Activated CD4-positive, alpha-beta T cell treated with anti-CD3 and anti-CD28 coated beads, Interleukin-2, amount 50 U/mL, for 1 hour (primary cell): ENCODE measurements around the gene CDHR5.
"Not testable (repeated sequence)": the region's sequence is repeated elsewhere in the genome, so short reads cannot be mapped to it uniquely, and the experiment has no call there.

Source experiments
- DNase-seq: peaks from one replicate; pipeline ENCODE4 v3.0.0-alpha.2; 2020

Gene CDHR5, protein sequence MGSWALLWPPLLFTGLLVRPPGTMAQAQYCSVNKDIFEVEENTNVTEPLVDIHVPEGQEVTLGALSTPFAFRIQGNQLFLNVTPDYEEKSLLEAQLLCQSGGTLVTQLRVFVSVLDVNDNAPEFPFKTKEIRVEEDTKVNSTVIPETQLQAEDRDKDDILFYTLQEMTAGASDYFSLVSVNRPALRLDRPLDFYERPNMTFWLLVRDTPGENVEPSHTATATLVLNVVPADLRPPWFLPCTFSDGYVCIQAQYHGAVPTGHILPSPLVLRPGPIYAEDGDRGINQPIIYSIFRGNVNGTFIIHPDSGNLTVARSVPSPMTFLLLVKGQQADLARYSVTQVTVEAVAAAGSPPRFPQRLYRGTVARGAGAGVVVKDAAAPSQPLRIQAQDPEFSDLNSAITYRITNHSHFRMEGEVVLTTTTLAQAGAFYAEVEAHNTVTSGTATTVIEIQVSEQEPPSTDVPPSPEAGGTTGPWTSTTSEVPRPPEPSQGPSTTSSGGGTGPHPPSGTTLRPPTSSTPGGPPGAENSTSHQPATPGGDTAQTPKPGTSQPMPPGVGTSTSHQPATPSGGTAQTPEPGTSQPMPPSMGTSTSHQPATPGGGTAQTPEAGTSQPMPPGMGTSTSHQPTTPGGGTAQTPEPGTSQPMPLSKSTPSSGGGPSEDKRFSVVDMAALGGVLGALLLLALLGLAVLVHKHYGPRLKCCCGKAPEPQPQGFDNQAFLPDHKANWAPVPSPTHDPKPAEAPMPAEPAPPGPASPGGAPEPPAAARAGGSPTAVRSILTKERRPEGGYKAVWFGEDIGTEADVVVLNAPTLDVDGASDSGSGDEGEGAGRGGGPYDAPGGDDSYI

DNA sequence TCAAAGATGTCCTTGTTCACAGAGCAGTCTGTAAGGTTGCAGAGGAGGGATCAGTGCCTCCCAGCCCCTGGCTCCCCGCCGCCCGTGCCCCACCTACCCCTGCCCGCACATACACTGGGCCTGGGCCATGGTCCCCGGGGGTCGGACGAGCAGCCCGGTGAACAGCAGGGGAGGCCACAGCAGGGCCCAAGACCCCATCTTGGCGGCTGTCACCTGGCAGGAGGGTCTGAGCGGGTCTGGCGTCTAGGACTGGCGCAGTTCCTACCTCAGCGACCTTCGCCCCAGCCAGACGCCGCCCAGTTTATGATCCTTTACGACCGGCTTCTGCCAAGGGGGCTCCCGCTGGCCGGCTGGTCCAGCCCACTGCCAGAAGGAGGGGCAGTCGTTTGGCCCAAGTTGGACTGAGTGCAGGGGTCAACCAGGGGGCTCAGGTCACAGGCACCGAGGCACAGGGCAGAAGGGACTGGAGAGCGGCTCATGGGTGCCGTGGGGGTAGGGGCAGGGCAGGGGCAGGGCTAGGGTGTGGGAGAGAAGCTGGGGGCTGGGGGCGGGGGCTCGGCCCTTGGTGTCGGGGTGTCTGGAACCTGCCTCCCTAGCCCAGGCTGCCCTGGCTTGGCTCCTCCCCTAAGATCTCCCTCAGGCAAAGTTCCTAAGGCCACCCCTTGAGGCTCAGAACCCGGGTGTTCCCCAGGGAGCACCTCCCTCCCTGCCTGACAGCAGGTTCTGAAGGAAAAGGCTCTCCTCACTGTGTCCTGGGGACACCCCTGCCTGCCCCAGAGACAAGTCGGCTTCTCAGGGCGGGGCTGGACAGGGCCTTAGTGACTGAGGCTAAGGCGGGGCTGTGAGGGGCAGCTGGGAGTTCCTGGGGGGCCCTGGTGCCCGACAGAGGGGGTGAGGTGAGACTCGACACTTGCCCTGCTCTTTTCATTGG is at the start of gene CDHR5:
TSS of gene CDHR5 (minus strand) at position 251 of the 931 bp plus-strand sequence. CDS start at position 198, 53 bp downstream.
- no peak for DNase-seq

DNA sequence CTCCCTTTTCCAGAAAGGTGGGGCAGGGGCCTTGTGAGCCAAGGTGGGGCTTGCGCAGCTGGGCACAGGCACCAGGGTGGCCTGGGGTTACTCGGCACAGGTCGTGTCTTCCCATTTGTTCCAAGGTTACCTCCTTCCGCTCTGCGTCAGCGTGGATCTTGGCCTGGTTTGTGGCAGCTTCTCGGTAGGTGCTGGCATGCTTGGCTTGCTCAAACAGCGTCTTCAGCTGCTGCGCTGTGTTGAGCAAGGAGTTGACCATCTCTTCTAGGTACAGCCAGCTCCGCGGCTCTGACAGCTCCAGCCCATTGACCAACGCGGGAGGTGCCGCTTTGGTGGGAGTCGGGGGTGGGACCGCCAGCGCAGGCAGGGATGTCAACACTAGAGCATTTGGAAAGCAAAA is 49.7 kb upstream of the CDHR5 start:
- no peak for DNase-seq

DNA sequence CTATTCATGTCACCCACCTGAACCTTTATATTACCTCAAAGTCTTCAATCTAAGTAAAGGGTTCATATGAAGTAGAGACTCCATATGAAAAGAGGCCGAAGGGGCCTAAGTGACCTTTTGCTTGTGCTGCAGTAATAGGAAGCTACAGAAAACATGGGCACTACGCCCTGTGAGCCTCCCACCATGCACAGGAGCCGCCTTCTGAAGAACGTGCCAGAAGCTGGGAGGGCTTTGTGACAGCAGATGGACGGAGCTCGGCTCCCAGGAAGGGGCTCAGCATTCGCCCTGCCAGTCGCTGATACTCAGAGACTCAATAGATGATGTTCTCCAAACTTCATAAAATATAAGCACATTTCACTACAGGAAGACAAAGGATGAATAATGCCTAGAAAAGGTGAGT is 49.1 kb upstream of the CDHR5 start:
- DNase-seq: no peak

DNA sequence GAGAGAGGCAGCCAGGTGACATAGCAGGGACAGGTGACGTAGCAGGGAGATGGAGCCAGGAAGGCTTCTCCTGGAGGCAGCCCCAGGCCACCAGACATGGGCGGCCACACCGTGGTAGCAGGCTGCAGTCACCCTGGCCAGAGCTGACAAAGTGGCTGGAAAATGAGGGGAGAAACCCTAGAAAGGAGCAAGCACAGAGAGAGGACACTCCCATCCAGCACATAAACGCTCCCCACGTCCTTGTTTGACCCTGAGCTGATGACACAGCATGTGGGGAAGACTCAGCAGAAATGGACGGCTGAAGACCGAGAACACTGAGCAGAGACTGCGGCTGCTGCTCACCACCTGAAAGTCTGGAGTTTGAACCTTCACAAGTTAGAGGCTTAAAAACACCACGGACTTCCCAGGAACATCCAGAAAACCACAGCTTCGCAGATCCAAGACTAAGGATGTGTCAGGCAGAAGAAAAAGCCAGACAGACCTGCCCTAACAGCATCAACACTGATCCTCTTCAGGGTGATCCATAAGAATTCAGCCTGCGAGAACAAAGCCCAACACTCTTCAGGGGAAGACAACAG is 41.0 kb upstream of the CDHR5 start:
- DNase-seq: no peak

DNA sequence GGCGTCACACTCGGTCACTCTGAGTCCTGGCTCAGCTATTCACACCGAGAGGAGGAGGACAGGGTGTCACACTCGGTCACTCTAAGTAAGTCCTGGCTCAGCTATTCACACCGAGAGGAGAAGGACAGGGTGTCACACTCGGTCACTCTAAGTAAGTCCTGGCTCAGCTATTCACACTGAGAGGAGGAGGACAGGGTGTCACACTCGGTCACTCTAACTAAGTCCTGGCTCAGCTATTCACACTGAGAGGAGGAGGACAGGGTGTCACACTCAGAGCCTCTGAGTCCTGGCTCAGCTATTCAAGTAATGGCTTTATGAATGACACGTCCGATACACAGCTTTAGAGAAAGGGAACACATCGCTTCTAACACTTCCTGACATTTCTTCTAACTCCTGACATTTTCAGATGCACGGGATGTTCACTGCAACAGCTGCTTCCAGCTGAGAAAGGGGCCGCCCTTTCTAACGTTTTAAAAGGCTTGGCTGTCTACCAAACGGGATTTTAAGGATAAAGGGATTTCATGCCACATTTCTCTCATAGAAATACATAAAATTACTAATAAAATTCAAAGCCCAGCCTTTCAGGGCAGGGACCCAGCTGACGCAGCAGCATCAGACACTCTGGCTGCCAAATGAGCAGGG is 40.4 kb upstream of the CDHR5 start:
- DNase-seq: no peak

DNA sequence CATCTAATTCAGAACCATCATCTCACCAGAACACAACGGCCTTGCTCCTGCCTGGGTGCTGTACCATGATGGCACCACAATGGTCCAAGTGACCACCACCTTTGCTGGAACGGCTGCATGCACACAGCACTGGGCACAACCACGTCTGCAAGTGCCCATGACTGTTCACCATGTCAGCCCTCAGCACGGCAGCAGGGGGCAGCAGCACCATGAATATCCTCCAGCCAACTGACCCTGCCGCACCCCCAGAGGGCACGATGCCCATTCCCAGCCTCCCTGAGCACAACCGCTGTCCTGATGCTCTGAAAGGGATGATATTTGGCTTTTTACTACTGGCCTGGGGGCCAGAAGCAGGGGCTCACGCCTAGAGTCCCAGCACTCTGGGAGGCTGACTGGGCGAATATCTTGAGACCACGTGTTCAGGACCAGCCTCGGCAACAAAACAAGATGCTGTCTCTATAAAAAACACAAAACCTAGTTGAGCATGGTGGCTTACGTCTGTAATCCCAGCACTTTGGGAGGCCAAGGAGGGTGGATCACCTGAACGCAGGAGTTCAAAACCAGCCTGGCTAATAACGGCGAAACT is 38.0 kb upstream of the CDHR5 start:
- peak; percentile 35 for DNase-seq

DNA sequence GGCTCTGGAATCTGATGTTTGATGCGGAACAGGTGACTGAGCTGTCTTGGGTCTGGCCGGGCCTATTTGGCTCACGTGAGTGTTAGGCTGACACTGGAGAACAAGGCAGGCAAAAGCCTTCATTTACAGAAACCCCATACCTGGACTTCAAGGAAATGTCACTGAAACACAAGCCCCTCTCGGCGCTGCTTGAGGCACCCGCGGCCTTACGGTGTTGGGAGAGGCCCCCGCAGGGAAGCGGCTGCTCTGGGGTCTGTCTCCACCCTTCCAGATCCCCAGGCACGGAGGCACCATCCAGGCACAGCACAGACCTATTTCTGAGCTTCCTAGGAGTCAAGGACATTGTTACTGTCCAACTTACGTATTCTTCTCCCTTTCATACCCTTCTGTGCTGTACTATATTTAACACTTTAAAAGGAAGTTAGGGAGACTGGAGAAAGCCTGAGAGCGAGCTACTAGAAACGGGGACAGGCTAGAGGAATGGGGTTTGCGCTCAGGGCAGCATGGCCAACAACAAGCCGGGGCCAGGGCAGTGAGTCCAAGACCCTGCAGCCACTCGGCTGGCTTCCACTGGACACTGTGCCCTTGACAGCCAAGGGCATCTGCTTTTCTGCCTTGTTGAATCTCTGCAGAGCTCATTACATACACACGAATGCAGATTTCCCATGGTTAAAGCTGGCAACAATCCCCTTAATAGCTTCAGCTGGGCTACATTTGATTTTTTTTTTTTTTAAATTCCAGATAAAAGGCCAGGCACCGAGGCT is 36.1 kb upstream of the CDHR5 start:
- DNase-seq: no peak

DNA sequence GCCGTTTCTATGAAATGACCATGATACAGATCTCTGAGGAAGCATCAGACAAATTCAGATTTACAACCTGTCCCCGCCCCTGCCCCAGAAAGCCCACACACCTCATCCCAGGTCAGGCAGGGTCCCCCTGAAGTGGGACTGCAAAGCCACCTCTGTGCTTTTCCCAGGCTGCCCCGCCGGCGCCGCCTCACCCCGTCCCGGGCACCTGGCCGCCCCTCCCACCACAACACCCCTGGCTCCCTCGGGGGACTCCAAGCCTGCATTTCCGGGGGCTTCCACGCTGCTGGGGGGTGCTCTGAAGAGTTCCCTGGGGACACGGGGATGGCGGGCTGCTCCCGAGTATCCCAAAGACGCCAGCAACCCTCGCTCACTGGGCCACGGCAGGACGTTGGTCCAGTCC is 35.5 kb upstream of the CDHR5 start:
- DNase-seq: no peak

DNA sequence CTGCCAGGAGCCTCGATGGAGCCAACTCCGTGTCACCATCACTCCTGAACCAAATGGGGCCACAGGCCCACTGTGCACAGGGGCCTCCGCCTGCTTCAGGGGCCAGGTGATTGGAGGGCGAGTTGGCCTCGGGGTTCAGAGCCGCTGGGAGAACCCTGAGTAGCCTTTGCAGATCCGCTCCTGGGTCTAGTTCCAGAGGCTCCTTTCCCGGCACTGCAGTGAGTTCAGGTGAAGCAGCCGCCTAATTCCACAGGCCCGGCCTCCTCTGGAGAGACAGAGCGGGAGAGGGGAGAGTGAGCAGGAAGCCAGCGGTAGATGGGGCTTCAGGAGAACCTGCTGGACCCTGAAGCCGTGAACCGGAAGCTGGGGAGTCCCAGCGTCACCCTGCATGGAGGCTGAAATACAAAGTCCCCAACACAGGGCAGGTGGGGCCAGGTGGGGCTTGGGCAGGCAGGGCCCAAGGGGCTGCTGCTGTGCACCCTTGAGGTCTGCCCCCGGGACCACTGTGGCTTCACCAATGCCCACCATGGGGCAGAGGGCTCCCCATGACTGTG is 34.9 kb upstream of the CDHR5 start:
- DNase-seq: no peak

DNA sequence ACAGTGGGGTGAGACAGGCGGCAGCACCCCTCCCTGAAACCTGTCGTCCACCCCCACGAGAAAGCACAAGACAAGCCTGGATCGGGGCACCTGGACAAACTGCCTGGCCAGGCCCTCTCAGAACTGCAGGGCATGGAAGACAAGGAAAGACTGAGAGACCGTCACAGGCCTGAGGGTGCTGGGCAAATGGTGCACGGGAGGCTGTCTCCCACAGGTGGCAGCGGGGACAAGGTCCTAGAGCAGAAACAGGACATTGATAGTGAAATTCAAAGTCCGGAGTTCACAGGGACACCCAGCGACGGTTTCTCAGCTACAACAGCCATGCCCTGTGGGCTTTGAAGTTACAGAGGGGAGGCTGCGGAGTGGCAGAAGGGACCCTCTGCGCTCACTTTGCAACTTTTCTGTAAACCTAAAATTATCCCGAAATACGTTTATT is 33.0 kb upstream of the CDHR5 start:
- no peak for DNase-seq

DNA sequence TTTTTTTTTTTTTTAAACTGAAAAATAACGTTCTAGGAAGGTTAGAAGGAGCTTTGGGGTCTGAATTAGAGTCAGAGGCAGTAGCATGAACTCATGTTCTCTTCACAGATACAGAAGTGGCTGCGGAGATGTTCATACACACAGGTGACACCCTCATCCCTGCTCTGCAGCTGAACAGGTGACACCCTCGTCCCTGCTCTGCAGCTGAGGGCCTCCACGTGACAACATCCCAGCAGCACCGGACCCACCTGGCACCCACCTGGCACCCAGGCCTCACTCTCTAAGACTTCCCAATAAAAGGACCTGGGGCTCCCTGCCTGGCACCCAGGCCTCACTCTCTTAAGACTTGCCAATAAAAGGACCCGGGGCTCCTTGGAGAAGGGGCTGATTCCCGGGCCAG is 32.1 kb upstream of the CDHR5 start:
- DNase-seq: no peak

DNA sequence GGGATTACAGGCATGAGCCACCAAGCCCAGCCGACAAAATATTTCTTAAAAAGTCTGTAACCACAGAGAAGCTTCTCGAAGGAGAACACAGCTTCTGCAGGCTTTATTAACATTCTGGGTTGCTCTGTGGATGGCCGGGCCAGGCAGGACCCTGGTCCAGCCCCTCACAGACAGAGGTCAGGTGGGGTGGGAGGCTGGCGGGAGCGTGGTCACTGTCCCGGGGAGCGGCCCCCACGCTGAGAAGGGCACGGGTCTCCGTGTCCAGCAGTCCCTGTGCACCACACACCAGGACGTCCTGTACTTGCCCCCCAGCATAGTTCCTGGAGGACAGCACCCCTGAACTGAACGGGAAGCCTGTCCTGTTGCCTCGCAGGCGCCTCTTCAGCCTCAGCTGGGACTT is 31.7 kb upstream of the CDHR5 start:
- DNase-seq: no peak

DNA sequence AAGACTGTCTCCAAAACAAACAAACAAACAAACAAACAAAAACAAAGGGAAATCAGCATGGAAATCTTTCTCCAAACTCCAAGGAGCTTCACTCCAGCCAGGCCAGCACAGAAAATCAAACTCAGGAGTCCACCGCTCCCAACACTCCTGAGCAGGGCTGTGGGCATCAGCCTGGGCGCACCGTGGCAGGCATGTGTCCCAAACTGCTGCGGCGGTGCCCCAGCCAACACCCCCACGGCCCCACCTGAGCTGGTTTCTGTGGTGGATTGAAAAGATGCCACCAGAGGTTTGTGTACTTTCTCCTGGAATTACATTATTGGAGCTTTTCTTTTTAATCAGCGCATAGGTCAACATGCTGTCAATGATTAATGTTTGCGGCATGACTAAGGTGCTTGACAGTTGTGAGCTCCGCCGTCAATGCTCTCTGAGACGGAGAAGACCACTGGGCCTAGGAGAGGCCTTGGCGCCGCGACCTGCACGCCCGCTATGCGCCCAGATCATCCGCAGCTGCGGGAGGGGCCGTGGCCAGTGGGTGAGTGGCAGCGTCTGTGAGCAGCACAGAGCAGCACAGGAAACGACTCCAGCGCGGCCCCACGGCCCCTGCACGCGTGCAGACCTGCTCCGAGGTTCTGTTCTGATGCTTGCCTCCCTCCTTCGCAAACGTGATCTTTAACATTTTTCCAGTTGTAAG is 30.4 kb upstream of the CDHR5 start:
- DNase-seq: no peak

DNA sequence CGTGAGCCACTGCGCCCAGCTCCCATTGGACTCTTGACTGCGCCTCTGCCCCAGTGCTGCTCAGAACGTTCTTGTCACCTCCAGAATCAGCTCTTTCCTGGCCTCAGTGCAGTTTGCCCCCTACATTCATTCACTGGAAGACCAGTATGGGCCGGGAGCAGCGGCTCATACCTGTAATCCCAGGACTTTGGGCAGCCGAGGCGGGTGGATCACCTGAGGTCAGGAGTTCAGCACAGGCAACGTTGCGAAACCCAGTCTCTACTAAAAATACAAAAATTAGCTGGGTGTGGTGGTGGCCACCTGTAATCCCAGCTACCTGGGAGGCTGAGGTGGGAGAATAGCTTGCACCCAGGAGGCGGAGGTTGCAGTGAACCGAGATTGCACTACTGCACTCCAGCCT is 29.7 kb upstream of the CDHR5 start:
- not testable (repeated sequence) for DNase-seq

DNA sequence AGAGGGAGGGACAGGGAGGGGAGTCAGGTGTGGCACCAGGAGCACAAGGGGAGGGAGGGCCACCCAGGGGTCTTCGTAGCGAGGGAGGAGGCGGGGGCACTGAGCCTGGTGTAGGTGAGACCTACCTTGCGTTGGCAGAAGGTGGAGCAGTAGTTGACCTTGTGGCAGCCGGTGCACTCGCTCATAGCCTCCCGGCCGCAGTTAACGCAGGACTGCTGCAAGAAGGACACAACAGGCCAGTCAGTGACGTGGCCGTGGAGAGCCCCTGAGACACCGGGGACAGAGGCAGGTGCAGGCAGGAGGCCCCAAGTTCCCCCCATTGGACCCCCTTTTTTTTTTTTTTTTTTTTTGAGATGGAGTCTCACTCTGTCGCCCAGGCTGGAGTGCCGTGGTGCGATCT is 29.1 kb upstream of the CDHR5 start:
- DNase-seq: no peak

DNA sequence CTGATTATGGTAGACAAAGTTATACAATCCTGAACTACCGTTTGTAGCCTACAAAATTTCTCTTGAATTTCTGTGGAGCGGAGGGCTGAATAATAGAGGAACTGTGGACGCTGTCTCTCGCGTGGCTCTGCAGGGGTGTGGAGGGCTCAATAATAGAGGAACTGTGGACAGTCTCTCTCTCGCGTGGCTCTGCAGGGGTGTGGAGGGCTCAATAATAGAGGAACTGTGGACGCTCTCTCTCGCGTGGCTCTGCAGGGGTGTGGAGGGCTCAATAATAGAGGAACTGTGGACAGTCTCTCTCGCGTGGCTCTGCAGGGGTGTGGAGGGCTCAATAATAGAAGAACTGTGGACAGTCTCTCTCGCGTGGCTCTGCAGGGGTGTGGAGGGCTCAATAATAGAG is 28.4 kb upstream of the CDHR5 start:
- DNase-seq: not testable (repeated sequence)

DNA sequence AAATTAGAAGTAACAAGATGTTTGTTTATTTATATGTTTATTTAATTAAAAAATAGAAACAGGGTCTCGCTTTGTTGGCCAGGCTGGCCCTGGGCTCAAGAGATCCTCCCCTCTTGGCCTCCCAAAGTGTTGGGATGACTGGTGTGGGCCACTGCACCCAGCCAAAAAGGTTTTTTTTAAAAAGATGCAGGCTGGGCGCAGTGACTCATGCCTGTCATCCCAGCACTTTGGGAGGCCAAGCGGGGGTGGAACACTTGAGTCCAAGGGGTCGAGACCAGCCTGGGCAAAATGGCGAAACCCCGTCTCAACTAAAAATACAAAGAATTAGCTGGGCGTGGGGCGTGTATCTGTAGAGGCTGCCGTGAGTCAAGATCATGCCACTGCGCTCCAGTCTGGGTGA is 25.7 kb upstream of the CDHR5 start:
- no peak for DNase-seq

DNA sequence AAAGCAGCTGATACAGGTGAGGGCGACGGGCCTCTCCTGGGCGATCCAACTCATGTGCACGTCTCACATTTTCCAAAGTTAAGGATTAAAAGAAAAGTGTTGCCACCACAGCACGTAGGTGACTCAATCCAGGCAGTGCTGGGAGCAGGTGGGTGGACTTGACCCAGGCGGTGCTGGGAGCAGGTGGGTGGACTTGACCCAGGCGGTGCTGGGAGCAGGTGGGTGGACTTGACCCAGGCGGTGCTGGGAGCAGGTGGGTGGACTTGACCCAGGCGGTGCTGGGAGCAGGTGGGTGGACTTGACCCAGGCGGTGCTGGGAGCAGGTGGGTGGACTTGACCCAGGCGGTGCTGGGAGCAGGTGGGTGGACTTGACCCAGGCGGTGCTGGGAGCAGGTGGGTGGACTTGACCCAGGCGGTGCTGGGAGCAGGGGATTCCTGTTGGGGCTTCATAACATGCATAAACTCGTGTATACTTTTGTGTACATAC is 23.0 kb upstream of the CDHR5 start:
- not testable (repeated sequence) for DNase-seq

DNA sequence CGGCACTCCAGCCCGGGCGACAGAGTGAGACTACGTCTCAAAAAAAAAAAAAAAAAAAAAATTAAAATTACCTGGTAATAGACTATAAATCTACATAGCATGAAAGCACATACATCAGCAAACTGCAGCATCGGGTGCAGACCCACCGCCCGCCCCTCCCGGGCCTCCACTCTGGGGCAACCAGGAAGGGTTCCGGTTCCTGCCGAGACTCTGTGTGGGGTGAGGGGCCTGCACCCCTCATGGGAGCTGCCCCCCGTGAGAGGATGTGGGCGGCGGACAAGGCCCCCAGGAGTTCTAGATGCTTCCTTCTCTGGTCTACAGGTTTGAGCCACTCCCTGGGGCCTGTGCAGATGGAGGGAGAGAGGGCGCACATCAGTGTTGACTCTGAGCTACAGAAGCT is 21.5 kb upstream of the CDHR5 start:
- no peak for DNase-seq

DNA sequence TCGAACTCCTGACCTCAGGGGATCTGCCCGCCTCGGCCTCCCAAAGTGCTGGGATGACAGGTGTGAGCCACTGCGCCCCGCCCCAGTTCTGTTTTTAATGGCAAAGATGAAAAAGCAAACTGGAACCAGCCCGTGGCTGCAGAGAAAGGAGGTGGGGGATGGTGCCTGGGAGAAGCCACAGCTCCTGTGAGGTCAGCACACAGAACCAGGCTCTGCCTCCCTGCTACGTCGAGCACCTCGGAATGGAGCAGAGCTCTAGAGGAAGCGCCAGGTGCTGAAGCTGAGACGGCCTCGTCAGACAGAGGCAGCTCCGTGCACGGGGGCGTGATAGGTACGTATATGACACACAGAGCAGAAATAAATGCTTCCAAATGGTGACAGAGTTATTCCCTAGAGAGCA is 20.8 kb upstream of the CDHR5 start:
- no peak for DNase-seq
